ENCODE results near the gene IL2RG.

GRCh38 chrX:71095555-71095980 lies 15.8 kb downstream of the IL2RG start, which contains the start of gene FOXO4:
- TF ChIP-seq CTCF (IDR thresholded peaks at IDR 0.05): no peak
- TF ChIP-seq POLR2AphosphoS5 (IDR thresholded peaks at IDR 0.05): peak in 1 of 2 donors; percentile 43
- TF ChIP-seq POLR2A (IDR thresholded peaks at IDR 0.05): no peak
- no peak for TF ChIP-seq EP300 (IDR thresholded peaks at IDR 0.05)

Data from upper lobe of left lung (tissue), 4 donors.